HEK293T (cell line): ENCODE results near the gene TDRD12.
"Not testable (repeated sequence)": the region's sequence is repeated elsewhere in the genome, so short reads cannot be mapped to it uniquely, and the experiment has no call there.

Experiments
- CTCF ChIA-PET: fragments of 350-600 bp; formaldehyde crosslinking; extraction: SDS; loops from one replicate; lab custom pipeline; 2021; ENCODE audit warnings: antibody characterized with exemption, inconsistent platforms; lab: Yijun Ruan, JAX
- POLR2A ChIA-PET: fragments of 350-600 bp; formaldehyde crosslinking; extraction: SDS; loops from one replicate; lab custom pipeline; 2020; ENCODE audit warnings: antibody characterized with exemption, inconsistent platforms; lab: Yijun Ruan, JAX
- DNase-seq: peaks from one replicate; pipeline ENCODE4 v3.0.0; 2012; ENCODE audit warnings: mixed read lengths; ENCODE audit errors: extremely low spot score
- ARNT ChIP-seq: fragments of 450-650 bp; IDR thresholded peaks from 2 replicates; pipeline ENCODE4 v1.6.1; 2017; ENCODE audit warnings: mild to moderate bottlenecking
- BHLHE40 ChIP-seq: fragments of 450-650 bp; IDR thresholded peaks from 2 replicates; pipeline ENCODE4 v1.6.1; 2016; ENCODE audit warnings: mild to moderate bottlenecking, moderate library complexity, borderline replicate concordance
- CTBP1 ChIP-seq: fragments of 450-650 bp; IDR thresholded peaks from 2 replicates; pipeline ENCODE4 v1.6.1; 2016; ENCODE audit warnings: borderline replicate concordance
- ELF4 ChIP-seq: fragments of 450-650 bp; IDR thresholded peaks from 2 replicates; pipeline ENCODE4 v1.6.1; 2017; ENCODE audit warnings: antibody characterized with exemption
- FOXA1 ChIP-seq: fragments of 450-650 bp; IDR thresholded peaks from 2 replicates; pipeline ENCODE4 v1.6.1; 2016; ENCODE audit warnings: mild to moderate bottlenecking
- FOXK2 ChIP-seq: fragments of 450-650 bp; IDR thresholded peaks from 2 replicates; pipeline ENCODE4 v1.6.1; 2016; ENCODE audit warnings: mild to moderate bottlenecking
- FOXM1 ChIP-seq: fragments of 450-650 bp; IDR thresholded peaks from 2 replicates; pipeline ENCODE4 v1.6.1; 2017; ENCODE audit warnings: mild to moderate bottlenecking, borderline replicate concordance
- HDGF ChIP-seq: fragments of 450-650 bp; IDR thresholded peaks from 2 replicates; pipeline ENCODE4 v1.6.1; 2017; ENCODE audit warnings: antibody characterized with exemption, borderline replicate concordance
- L3MBTL2 ChIP-seq: fragments of 450-650 bp; conservative IDR thresholded peaks from 2 replicates; pipeline ENCODE4 v1.6.1; 2016; ENCODE audit warnings: mild to moderate bottlenecking
- LEF1 ChIP-seq: fragments of 450-650 bp; IDR thresholded peaks from 2 replicates; pipeline ENCODE4 v1.6.1; 2017; ENCODE audit warnings: mild to moderate bottlenecking, borderline replicate concordance
- NFRKB ChIP-seq: fragments of 450-650 bp; IDR thresholded peaks from 2 replicates; pipeline ENCODE4 v1.6.1; 2016; ENCODE audit warnings: mild to moderate bottlenecking, moderate library complexity
- PKNOX1 ChIP-seq: fragments of 450-650 bp; IDR thresholded peaks from 2 replicates; pipeline ENCODE4 v1.6.1; 2016
- SP1 ChIP-seq: fragments of 450-650 bp; IDR thresholded peaks from 2 replicates; pipeline ENCODE4 v1.6.1; 2017
- SUZ12 ChIP-seq: fragments of 450-650 bp; IDR thresholded peaks from 2 replicates; pipeline ENCODE4 v1.6.1; 2016; ENCODE audit warnings: mild to moderate bottlenecking
- TARDBP ChIP-seq: fragments of 450-650 bp; IDR thresholded peaks from 2 replicates; pipeline ENCODE4 v1.6.1; 2016
- ZNF384 ChIP-seq: fragments of 450-650 bp; IDR thresholded peaks from 2 replicates; pipeline ENCODE4 v1.6.1; 2016

TDRD12 gene

GRCh38 chr19:32708457-32708856, 11.1 kb upstream of the TDRD12 start:
- no peak for DNase-seq
- ChIA-PET POLR2A (no interaction called here), CTCF (no interaction called here)
- no peak for TF ChIP-seq L3MBTL2
- no peak for TF ChIP-seq BHLHE40

GRCh38 chr19:32709032-32709431, 10.5 kb upstream of the TDRD12 start:
- TF ChIP-seq L3MBTL2: no peak
- no peak for TF ChIP-seq HDGF
- no peak for TF ChIP-seq FOXA1
- no peak for TF ChIP-seq TARDBP
- TF ChIP-seq FOXK2: no peak
- no peak for TF ChIP-seq LEF1
- no peak for TF ChIP-seq BHLHE40
- TF ChIP-seq SUZ12: no peak
- no peak for TF ChIP-seq SP1
- no peak for TF ChIP-seq FOXM1
- TF ChIP-seq ZNF384: no peak
- TF ChIP-seq NFRKB: no peak
- no peak for TF ChIP-seq ELF4
- ChIA-PET CTCF (no interaction called here), POLR2A (no interaction called here)
- no peak for DNase-seq

- no peak for TF ChIP-seq CTBP1
- TF ChIP-seq NFRKB: no peak
- no peak for TF ChIP-seq FOXM1
- no peak for TF ChIP-seq TARDBP
- no peak for TF ChIP-seq SUZ12
- TF ChIP-seq LEF1: no peak
- no peak for TF ChIP-seq ZNF384
- TF ChIP-seq FOXK2: no peak
- TF ChIP-seq FOXA1: no peak
- TF ChIP-seq BHLHE40: no peak
- TF ChIP-seq ARNT: no peak
- no peak for TF ChIP-seq L3MBTL2
- TF ChIP-seq ELF4: no peak
- CTCF ChIA-PET: no interaction called here
- POLR2A ChIA-PET: no interaction called here
- DNase-seq: no peak
These were observed 7.8 kb upstream of the TDRD12 start for GRCh38 chr19:32711747-32712146.

GRCh38 chr19:32716203-32716602, 3.4 kb upstream of the TDRD12 start:
- CTCF ChIA-PET, DNase-seq, POLR2A ChIA-PET: not testable (repeated sequence)

GRCh38 chr19:32717496-32717895, 2.1 kb upstream of the TDRD12 start:
- CTCF ChIA-PET: no interaction called here
- POLR2A ChIA-PET: no interaction called here
- no peak for DNase-seq
- TF ChIP-seq LEF1 (no peak), TARDBP (no peak), BHLHE40 (no peak), HDGF (no peak), ZNF384 (no peak), ELF4 (no peak), ARNT (no peak)

GRCh38 chr19:32718286-32718685, 1.3 kb upstream of the TDRD12 start:
- CTCF ChIA-PET: no interaction called here
- no peak for DNase-seq
- no peak for TF ChIP-seq BHLHE40
- no peak for TF ChIP-seq ARNT
- POLR2A ChIA-PET: no interaction called here

GRCh38 chr19:32720216-32720935, 809 bp downstream of the TDRD12 start:
- CTCF ChIA-PET: no interaction called here
- TF ChIP-seq CTBP1 (no peak), L3MBTL2 (no peak), SUZ12 (no peak), TARDBP (no peak), SP1 (no peak), ARNT (no peak), LEF1 (no peak), ELF4 (no peak), NFRKB (no peak), PKNOX1 (no peak)
- no peak for DNase-seq
- POLR2A ChIA-PET: no interaction called here

- POLR2A ChIA-PET: no interaction called here
- TF ChIP-seq FOXM1: no peak
- no peak for TF ChIP-seq FOXK2
- TF ChIP-seq TARDBP: no peak
- TF ChIP-seq SUZ12: no peak
- no peak for TF ChIP-seq NFRKB
- TF ChIP-seq PKNOX1: no peak
- TF ChIP-seq BHLHE40: no peak
- TF ChIP-seq ELF4: no peak
- TF ChIP-seq LEF1: no peak
- TF ChIP-seq FOXA1: no peak
- TF ChIP-seq HDGF: no peak
- TF ChIP-seq ZNF384: no peak
- no peak for TF ChIP-seq L3MBTL2
- no peak for TF ChIP-seq SP1
- TF ChIP-seq ARNT: no peak
- no peak for TF ChIP-seq CTBP1
- CTCF ChIA-PET: no interaction called here
- DNase-seq: no peak
These were observed 1.3 kb downstream of the TDRD12 start for GRCh38 chr19:32720936-32721250.
